Endothelial cell of umbilical vein (primary cell): ENCODE measurements around the gene NUSAP1. TPM values are rescaled to one million over a fixed set of nuclear protein-coding genes. Genes with fewer than 3 reads are reported as not detected.

Source experiments
- BruUV-seq: library from RNA; stranded (reverse); fragments of 400-500 nt; replicated peaks from 2 replicates; lab custom pipeline; 2021; lab: Mats Ljungman, UMichigan
- CTCF ChIA-PET: fragments of 300-600, 350-600 bp; sonication (Branson Sonifier 250); formaldehyde crosslinking; loops from one replicate; lab custom pipeline; 2021; ENCODE audit warnings: antibody characterized with exemption, inconsistent platforms; lab: Charles Lee
- POLR2A ChIA-PET: fragments of 300-600, 350-600 bp; sonication (Branson Sonifier 250); formaldehyde crosslinking; loops from one replicate; lab custom pipeline; 2021; ENCODE audit warnings: antibody characterized with exemption, inconsistent platforms; lab: Charles Lee
- DNase-seq: peaks from one replicate; pipeline ENCODE4 v3.0.0-alpha.2; 2011; ENCODE audit warnings: low read depth, low spot score
- FAIRE-seq: peaks from 2 replicates; lab custom pipeline; 2011; peaks lifted over from hg19 to GRCh38; lab: Jason Lieb, UNC
- H2AFZ ChIP-seq: 2 replicates; pipeline ENCODE4 v1.6.0; 2012; ENCODE audit warnings: low read depth, low read length, control low read depth, inconsistent platforms
- H3K27ac ChIP-seq: 2 replicates; pipeline ENCODE4 v1.5.1; 2011; ENCODE audit warnings: low read depth, mild to moderate bottlenecking, control low read depth, low read length, moderate library complexity; ENCODE audit not compliant: insufficient read depth
- H3K27me3 ChIP-seq, 2 experiments: 2 replicates each; pipeline versions ENCODE4 v1.6.0 to v1.6.1; 2011; ENCODE audit warnings: low read length in 2 of 2, mixed read lengths in 1 of 2; ENCODE audit not compliant: control insufficient read depth in 2 of 2, insufficient read depth in 2 of 2
- H3K36me3 ChIP-seq, 2 experiments: 2 replicates in 1 of 2; 3 replicates in 1 of 2; pipeline ENCODE4 v1.5.1; 2011; ENCODE audit warnings: low read length in 2 of 2, mild to moderate bottlenecking in 1 of 2, moderate library complexity in 1 of 2; ENCODE audit not compliant: control insufficient read depth in 2 of 2, insufficient read depth in 2 of 2; ENCODE audit errors: extremely low read depth in 1 of 2
- H3K4me1 ChIP-seq: 3 replicates; pipeline ENCODE4 v1.5.1; 2011; ENCODE audit warnings: mild to moderate bottlenecking, low read length; ENCODE audit not compliant: control insufficient read depth, insufficient read depth; ENCODE audit errors: extremely low read depth
- H3K4me2 ChIP-seq: 2 replicates; pipeline ENCODE4 v1.6.1; 2011; ENCODE audit warnings: low read length, control low read depth, mixed read lengths; ENCODE audit not compliant: insufficient read depth
- H3K4me3 ChIP-seq, 3 experiments: fragments of 200-600 bp in 1 of 3; sonication (generic), shearing (Covaris generic) in 1 of 3; replicated peaks in 1 of 3; 2 replicates each; pipeline ENCODE4 v1.5.1; 2011 to 2016; ENCODE audit warnings: control low read depth in 3 of 3, low read length in 3 of 3, mild to moderate bottlenecking in 2 of 3, inconsistent platforms in 1 of 3, low read depth in 1 of 3, moderate library complexity in 1 of 3; ENCODE audit not compliant: insufficient read depth in 1 of 3
- H3K79me2 ChIP-seq: 2 replicates; pipeline ENCODE4 v1.6.0; 2012; ENCODE audit warnings: low read length, inconsistent platforms; ENCODE audit not compliant: control insufficient read depth, insufficient read depth
- H3K9ac ChIP-seq: replicated peaks from 2 replicates; pipeline ENCODE3; 2011; ENCODE audit warnings: low read length, control low read depth; ENCODE audit not compliant: insufficient read depth; ENCODE audit errors: extremely low read depth
- H3K9me1 ChIP-seq: replicated peaks from 3 replicates; pipeline ENCODE4 v1.6.0; 2011; ENCODE audit warnings: mild to moderate bottlenecking, low read length; ENCODE audit not compliant: control insufficient read depth, insufficient read depth; ENCODE audit errors: extremely low read depth
- H3K9me3 ChIP-seq: replicated peaks from 2 replicates; pipeline ENCODE4 v1.5.1; 2012; ENCODE audit warnings: low read length, inconsistent platforms; ENCODE audit not compliant: control insufficient read depth, insufficient read depth
- H4K20me1 ChIP-seq: replicated peaks from 2 replicates; pipeline ENCODE3; 2011; ENCODE audit warnings: mild to moderate bottlenecking, low read length; ENCODE audit not compliant: control insufficient read depth, insufficient read depth; ENCODE audit errors: extremely low read depth
- EZH2 ChIP-seq: IDR thresholded peaks from 2 replicates; pipeline ENCODE4 v1.6.1; 2012; ENCODE audit warnings: borderline replicate concordance, low read depth, mild to moderate bottlenecking, moderate library complexity, low read length, inconsistent platforms; ENCODE audit not compliant: severe bottlenecking
- FOS ChIP-seq: IDR thresholded peaks from 2 replicates; pipeline ENCODE4 v1.6.1; 2011; ENCODE audit warnings: mild to moderate bottlenecking, low read length, moderate library complexity, borderline replicate concordance; ENCODE audit not compliant: insufficient read depth
- GATA2 ChIP-seq: IDR thresholded peaks from 2 replicates; pipeline ENCODE4 v1.7.0; 2011; ENCODE audit warnings: low read depth, mild to moderate bottlenecking, moderate library complexity, mixed read lengths, low read length; ENCODE audit not compliant: insufficient read length, insufficient read depth
- JUN ChIP-seq: IDR thresholded peaks from 2 replicates; pipeline ENCODE4 v1.6.1; 2011; ENCODE audit warnings: borderline replicate concordance, low read depth; ENCODE audit not compliant: insufficient read length, insufficient read depth
- MYC ChIP-seq: IDR thresholded peaks from one replicate; pipeline ENCODE4 v1.6.1; 2011; ENCODE audit warnings: mild to moderate bottlenecking, low read depth, low read length
- POLR2A ChIP-seq: IDR thresholded peaks from 2 replicates; pipeline ENCODE4 v1.6.1; 2012; ENCODE audit warnings: low read depth, mild to moderate bottlenecking, control low read depth, low read length
- POLR2AphosphoS5 ChIP-seq: IDR thresholded peaks from 2 replicates; pipeline ENCODE4 v1.6.1; 2012; ENCODE audit warnings: low read depth, mild to moderate bottlenecking, control low read depth, low read length, moderate library complexity; ENCODE audit not compliant: insufficient read depth
- dilution Hi-C: fragments of 300-500 bp; cut with MboI; formaldehyde crosslinking; loops from one replicate; pipeline ENCODE4 v1.15.0; 2019; ENCODE audit warnings: low sequenced_read_pairs; ENCODE audit not compliant: extremely low pct_ligation_motif_present
- intact Hi-C: fragments of 100-400 bp; cut with micrococcal nuclease; formaldehyde crosslinking; loops from one replicate; pipeline ENCODE4 v1.10.0; 2022
- polyA plus RNA-seq, 4 experiments: library from polyadenylated mRNA; depleted of rRNA in 3 of 4; stranded (reverse) in 3 of 4; unstranded in 1 of 4; fragments of >200 nt; gene quantifications; 2 replicates each; pipeline versions ENCODE4 v1.2.1 to v1.2.3, GENCODE V29; 2011 to 2012; ENCODE audit warnings: missing spikeins in 1 of 4
- total RNA-seq: library from RNA; stranded (reverse); gene quantifications from 2 replicates; pipeline ENCODE4 v1.2.3, GENCODE V29; 2021
- TF ChIP-seq, protein P1 (sequence below), 2 donors: IDR thresholded peaks; 1 replicate in 1 of 2; 2 replicates in 1 of 2; pipeline ENCODE4 v1.5.1; 2011; ENCODE audit warnings: low read length in 2 of 2, mild to moderate bottlenecking in 2 of 2, moderate library complexity in 2 of 2, control low read depth in 1 of 2, inconsistent platforms in 1 of 2, low read depth in 1 of 2; ENCODE audit not compliant: insufficient read depth in 1 of 2; ENCODE audit errors: extremely low read depth in 1 of 2
- TF ChIP-seq, protein P2 (sequence below): IDR thresholded peaks from 2 replicates; pipeline ENCODE4 v1.6.1; 2011; ENCODE audit not compliant: insufficient read depth, insufficient read length

The NUSAP1 gene
- total and polyA plus RNA-seq, 2 donors (not counting 3 experiments of a cell fraction or from before 2014, with no cell fraction given): 43.0 to 109 TPM

DNA sequence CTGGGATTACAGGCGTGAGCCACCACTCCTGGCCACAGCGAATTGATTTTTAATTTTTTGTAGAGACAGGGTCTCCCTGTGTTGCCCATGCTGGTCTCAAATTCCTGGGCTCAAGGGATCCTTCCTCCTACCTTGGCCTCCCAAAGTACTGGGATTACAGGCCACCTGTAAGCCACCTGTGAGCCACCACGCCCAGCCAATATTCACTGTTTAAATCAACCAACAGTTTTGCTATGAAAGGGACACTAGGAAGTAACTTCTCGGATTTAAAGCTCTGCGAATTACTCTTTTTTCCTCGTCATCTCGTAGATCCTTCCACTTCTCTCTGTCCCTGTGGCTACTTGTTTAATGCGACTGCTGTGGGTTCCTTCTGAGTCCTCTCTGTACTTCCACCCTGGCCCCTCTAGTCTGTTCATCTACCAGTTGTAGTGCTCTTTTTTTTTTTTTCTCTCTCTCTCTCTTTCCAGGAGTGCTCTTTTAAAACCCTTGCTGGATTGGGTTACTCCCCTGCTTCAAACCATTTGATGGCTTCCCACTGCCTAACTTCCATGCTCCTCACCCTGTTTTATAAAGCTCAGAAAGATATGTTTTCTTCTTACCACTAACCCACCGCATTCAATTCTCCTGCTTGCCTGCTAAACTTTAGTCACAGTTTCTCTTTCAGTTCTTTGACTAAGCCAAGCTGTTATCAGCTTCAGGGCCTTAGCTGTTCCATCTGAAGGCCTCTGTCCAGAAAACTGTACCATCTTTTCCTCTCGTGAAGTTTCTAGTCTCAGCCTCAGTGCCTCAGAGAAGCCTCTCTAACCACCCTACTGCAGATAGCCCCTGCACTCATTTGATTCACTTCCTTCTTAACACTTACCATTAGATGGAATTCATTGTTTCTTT, 96.6 kb downstream of the NUSAP1 start:
- ChIA-PET POLR2A (no interaction called here), CTCF (interaction anchor here (0.5 to 1.0 kb wide), 2 partner anchors 55 to 1366 kb away, joined by 4 to 5 read pairs; no protein-coding TSS in a partner anchor)
- dilution Hi-C loops (no loop called here), intact Hi-C loops (no loop called here)
- Histone ChIP-seq H3K4me2 (no peak overlapping the region), H3K9me1 (no peaks in the 10 kb centered on the region), H3K4me3 (no peak overlapping the region), H4K20me1 (peaks cover 3% of the 10 kb centered on the region), H3K9me3 (no peaks in the 10 kb centered on the region), H3K27me3 (no peaks in the 10 kb centered on the region), H3K27ac (no peak overlapping the region), H3K36me3 (no peaks in the 10 kb centered on the region), H3K79me2 (peaks cover 26% of the 10 kb centered on the region), H3K9ac (no peak overlapping the region), H2AFZ (no peak overlapping the region), H3K4me1 (no peaks in the 10 kb centered on the region)
- no TSS peak for BruUV-seq
- TF ChIP-seq GATA2: no peak
- TF ChIP-seq, protein P1, sequence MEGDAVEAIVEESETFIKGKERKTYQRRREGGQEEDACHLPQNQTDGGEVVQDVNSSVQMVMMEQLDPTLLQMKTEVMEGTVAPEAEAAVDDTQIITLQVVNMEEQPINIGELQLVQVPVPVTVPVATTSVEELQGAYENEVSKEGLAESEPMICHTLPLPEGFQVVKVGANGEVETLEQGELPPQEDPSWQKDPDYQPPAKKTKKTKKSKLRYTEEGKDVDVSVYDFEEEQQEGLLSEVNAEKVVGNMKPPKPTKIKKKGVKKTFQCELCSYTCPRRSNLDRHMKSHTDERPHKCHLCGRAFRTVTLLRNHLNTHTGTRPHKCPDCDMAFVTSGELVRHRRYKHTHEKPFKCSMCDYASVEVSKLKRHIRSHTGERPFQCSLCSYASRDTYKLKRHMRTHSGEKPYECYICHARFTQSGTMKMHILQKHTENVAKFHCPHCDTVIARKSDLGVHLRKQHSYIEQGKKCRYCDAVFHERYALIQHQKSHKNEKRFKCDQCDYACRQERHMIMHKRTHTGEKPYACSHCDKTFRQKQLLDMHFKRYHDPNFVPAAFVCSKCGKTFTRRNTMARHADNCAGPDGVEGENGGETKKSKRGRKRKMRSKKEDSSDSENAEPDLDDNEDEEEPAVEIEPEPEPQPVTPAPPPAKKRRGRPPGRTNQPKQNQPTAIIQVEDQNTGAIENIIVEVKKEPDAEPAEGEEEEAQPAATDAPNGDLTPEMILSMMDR (IDR thresholded peaks at IDR 0.05; ENCODE audit: extremely low read depth in 1 of 2, insufficient read depth in 1 of 2, low read depth in 1 of 2, low read length in 2 of 2): no peak
- no peak for TF ChIP-seq POLR2AphosphoS5
- TF ChIP-seq, protein P2, sequence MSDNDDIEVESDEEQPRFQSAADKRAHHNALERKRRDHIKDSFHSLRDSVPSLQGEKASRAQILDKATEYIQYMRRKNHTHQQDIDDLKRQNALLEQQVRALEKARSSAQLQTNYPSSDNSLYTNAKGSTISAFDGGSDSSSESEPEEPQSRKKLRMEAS: no peak
- no peak for TF ChIP-seq FOS
- TF ChIP-seq POLR2A: no peak
- no peak for TF ChIP-seq EZH2
- TF ChIP-seq MYC: no peak
- no peak for TF ChIP-seq JUN
- DNase-seq: no peak
- no peak for FAIRE-seq

Other genes with a start within 250 kb of the NUSAP1 start
- 22.9 and 29.1 TPM in 2 replicates for gene INO80, start 216.6 kb upstream of the NUSAP1 start, total RNA-seq
- gene INO80, start 216.6 kb upstream of the NUSAP1 start, polyA plus RNA-seq: 4.4 and 5.7 TPM in 2 replicates
- not detected in 2 replicates for gene EXD1, start 102.1 kb upstream of the NUSAP1 start, total RNA-seq
- not detected in 2 replicates for gene EXD1, start 102.1 kb upstream of the NUSAP1 start, polyA plus RNA-seq
- 84.4 and 96.2 TPM in 2 replicates for gene CHP1, start 101.6 kb upstream of the NUSAP1 start, total RNA-seq
- 42.4 and 49.1 TPM in 2 replicates for gene CHP1, start 101.6 kb upstream of the NUSAP1 start, polyA plus RNA-seq
- 9.2 and 11.4 TPM in 2 replicates for gene OIP5, start 290 bp upstream of the NUSAP1 start, total RNA-seq
- 11.8 and 11.9 TPM in 2 replicates for gene OIP5, start 290 bp upstream of the NUSAP1 start, polyA plus RNA-seq
- 18.0 and 19.1 TPM in 2 replicates for gene NDUFAF1, start 69.6 kb downstream of the NUSAP1 start, total RNA-seq
- gene NDUFAF1, start 69.6 kb downstream of the NUSAP1 start, polyA plus RNA-seq: 8.8 and 12.6 TPM in 2 replicates
- 36.8 and 40.6 TPM in 2 replicates for gene RTF1, start 84.2 kb downstream of the NUSAP1 start, total RNA-seq
- 15.8 and 19.2 TPM in 2 replicates for gene RTF1, start 84.2 kb downstream of the NUSAP1 start, polyA plus RNA-seq
- gene ITPKA, start 161.0 kb downstream of the NUSAP1 start, total RNA-seq: 0.18 and 0.66 TPM in 2 replicates
- 0.14 and 0.25 TPM in 2 replicates for gene ITPKA, start 161.0 kb downstream of the NUSAP1 start, polyA plus RNA-seq
- 0.15 and 0.21 TPM in 2 replicates for gene LTK, start 180.9 kb downstream of the NUSAP1 start, total RNA-seq
- gene LTK, start 180.9 kb downstream of the NUSAP1 start, polyA plus RNA-seq: 0.17 and 0.18 TPM in 2 replicates
- 40.0 and 41.3 TPM in 2 replicates for gene RPAP1, start 211.4 kb downstream of the NUSAP1 start, total RNA-seq
- 18.5 and 18.7 TPM in 2 replicates for gene RPAP1, start 211.4 kb downstream of the NUSAP1 start, polyA plus RNA-seq
- 14.5 and 18.8 TPM in 2 replicates for gene TYRO3, start 226.3 kb downstream of the NUSAP1 start, total RNA-seq
- 13.3 and 14.1 TPM in 2 replicates for gene TYRO3, start 226.3 kb downstream of the NUSAP1 start, polyA plus RNA-seq